Measurements from ENCODE around the gene MED8. TPM values are rescaled to one million over a fixed set of nuclear protein-coding genes. Genes with fewer than 3 reads are reported as not detected.
"Not testable (repeated sequence)": the region's sequence is repeated elsewhere in the genome, so short reads cannot be mapped to it uniquely, and the experiment has no call there.

The MED8 gene
- total and polyA plus RNA-seq, 5 donors from 2014 or later = 18.4 to 51.3 (median 45.9) TPM

DNA sequence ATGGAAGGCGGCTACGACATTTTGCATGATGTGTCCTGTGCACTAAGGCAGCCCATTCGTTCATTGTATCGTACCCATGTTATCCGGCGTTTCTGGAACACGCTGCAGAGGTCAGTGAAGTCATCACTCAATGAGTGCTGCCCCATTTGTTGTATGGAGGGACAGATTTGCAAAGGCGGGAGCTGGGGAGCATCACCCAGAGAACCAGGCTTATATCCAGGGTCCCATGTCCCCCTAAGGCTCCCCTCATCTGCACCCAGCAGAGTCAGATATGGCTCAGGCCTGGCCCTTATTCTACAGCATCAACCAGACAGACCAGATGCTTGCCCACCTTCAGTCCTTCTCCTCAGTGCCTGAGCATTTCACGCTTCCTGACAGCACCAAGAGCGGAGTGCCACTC, 31.3 kb upstream of the MED8 start:
- no peak for DNase-seq
- Mint-ChIP-seq H3K36me3 (peaks cover 29% of the 10 kb centered on the region), H3K27ac (no peak overlapping the region), H3K4me3 (no peak overlapping the region), H3K27me3 (no peaks in the 10 kb centered on the region), H3K4me1 (peaks cover 0 to 2% (median 0%) of the 10 kb centered on the region in 4 donors), H3K9me3 (peaks cover 0 to 1% (median 0%) of the 10 kb centered on the region in 7 donors)
- no peak overlapping the region for H3K27ac ChIP-seq (ENCODE audit: insufficient read depth, low read length, poor library complexity, severe bottlenecking)
- H3K4me3 ChIP-seq (ENCODE audit: low read depth, low read length) = no peak overlapping the region
- no peaks in the 10 kb centered on the region for H3K9me3 ChIP-seq (ENCODE audit: control insufficient read depth in 2 of 2, low read length in 2 of 2)
- no peaks in the 10 kb centered on the region for H3K4me1 ChIP-seq (ENCODE audit: control insufficient read depth, insufficient read depth, low read length, poor library complexity, severe bottlenecking)
- ATAC-seq (ENCODE audit: low read depth in 2 of 2) = no peak
- no peaks in the 10 kb centered on the region for H3K27me3 ChIP-seq (ENCODE audit: control insufficient read depth, insufficient read depth, low read length)
- H3K36me3 ChIP-seq (ENCODE audit: control insufficient read depth, insufficient read depth, low read length) = peaks cover 84% of the 10 kb centered on the region

DNA sequence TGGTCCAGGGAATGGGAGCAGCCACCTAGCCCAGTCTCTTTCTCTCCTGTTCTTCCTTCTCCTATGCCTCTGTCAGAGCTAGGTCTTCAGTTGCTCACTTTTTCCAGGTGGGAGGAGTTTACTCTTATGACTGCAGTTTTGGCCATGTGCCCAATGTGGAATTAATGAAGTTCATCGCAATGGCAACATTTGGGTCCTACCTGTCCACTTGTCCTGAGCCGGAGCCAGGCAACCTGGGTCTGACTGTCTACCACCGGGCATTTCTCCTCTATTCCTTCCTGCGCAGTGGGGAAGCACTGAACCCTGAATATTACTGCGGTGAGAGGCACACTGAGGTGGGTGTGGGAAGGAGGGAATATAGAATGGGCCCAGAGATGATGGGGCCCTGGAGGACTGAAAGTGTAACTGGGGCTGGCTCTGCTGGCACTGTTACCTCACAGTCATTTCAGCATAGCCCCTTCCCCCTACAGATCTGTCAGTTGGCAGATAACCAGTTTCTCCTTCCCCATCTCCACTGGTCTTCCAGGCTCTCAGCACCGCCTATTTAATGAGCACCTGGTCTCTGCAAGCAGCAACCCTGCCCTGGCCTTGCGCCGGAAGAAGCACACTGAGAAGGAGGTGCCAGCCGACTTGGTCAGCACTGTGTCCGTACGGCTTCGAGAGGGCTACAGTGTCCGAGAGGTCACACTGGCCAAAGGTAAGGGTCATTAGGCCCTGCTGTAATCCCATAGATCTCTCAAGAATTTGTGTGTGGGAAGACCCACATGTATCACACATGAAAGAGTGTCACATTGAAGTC, 30.2 kb upstream of the MED8 start:
- Histone ChIP-seq H3K4me3 (ENCODE audit: low read depth, low read length) (no peak overlapping the region), H3K36me3 (ENCODE audit: control insufficient read depth, insufficient read depth, low read length) (peaks cover 79% of the 10 kb centered on the region), H3K27ac (ENCODE audit: insufficient read depth, low read length, poor library complexity, severe bottlenecking) (no peak overlapping the region), H3K4me1 (ENCODE audit: control insufficient read depth, insufficient read depth, low read length, poor library complexity, severe bottlenecking) (no peaks in the 10 kb centered on the region), H3K27me3 (ENCODE audit: control insufficient read depth, insufficient read depth, low read length) (no peaks in the 10 kb centered on the region), H3K9me3 (ENCODE audit: control insufficient read depth in 2 of 2, low read length in 2 of 2) (no peaks in the 10 kb centered on the region)
- Mint-ChIP-seq H3K27me3 (no peaks in the 10 kb centered on the region), H3K9me3 (peaks cover 0 to 1% (median 0%) of the 10 kb centered on the region in 7 donors), H3K4me1 (peaks cover 0 to 4% (median under 1%) of the 10 kb centered on the region in 4 donors), H3K36me3 (peaks cover 32% of the 10 kb centered on the region), H3K4me3 (no peak overlapping the region), H3K27ac (peak overlapping the region in 1 of 3 donors; percentile 39)
- ATAC-seq (ENCODE audit: low read depth in 2 of 2) (no peak), DNase-seq (no peak)

DNA sequence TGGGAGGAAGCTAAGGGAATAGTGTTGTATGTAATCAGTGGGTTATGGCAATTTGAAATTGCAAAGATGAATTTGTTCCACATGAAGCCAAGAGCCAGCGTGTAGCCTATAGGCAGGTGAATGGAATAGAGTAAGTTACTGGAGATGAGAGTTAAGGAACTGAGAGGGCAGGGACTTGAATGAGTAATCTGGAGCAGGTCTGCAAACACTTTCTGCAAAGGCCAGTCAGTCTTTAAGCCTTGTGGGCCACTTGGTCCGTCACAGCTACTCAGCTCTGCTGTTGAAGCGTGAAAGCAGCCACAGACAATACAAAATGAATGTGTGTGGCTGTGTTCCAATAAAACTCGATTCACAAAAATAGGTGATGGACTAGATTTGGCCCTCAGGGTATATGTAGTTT, 29.3 kb upstream of the MED8 start:
- Mint-ChIP-seq H3K4me1 (peaks cover 0 to 6% (median 4%) of the 10 kb centered on the region in 4 donors), H3K27me3 (no peaks in the 10 kb centered on the region), H3K36me3 (peaks cover 36% of the 10 kb centered on the region), H3K27ac (no peak overlapping the region), H3K4me3 (no peak overlapping the region), H3K9me3 (peaks cover 0 to 1% (median 0%) of the 10 kb centered on the region in 7 donors)
- H3K36me3 ChIP-seq (ENCODE audit: control insufficient read depth, insufficient read depth, low read length) = peaks cover 70% of the 10 kb centered on the region
- no peak overlapping the region for H3K27ac ChIP-seq (ENCODE audit: insufficient read depth, low read length, poor library complexity, severe bottlenecking)
- ATAC-seq (ENCODE audit: low read depth in 2 of 2) = no peak
- H3K9me3 ChIP-seq (ENCODE audit: control insufficient read depth in 2 of 2, low read length in 2 of 2) = no peaks in the 10 kb centered on the region
- H3K4me3 ChIP-seq (ENCODE audit: low read depth, low read length) = no peak overlapping the region
- no peaks in the 10 kb centered on the region for H3K4me1 ChIP-seq (ENCODE audit: control insufficient read depth, insufficient read depth, low read length, poor library complexity, severe bottlenecking)
- no peaks in the 10 kb centered on the region for H3K27me3 ChIP-seq (ENCODE audit: control insufficient read depth, insufficient read depth, low read length)
- DNase-seq = no peak

DNA sequence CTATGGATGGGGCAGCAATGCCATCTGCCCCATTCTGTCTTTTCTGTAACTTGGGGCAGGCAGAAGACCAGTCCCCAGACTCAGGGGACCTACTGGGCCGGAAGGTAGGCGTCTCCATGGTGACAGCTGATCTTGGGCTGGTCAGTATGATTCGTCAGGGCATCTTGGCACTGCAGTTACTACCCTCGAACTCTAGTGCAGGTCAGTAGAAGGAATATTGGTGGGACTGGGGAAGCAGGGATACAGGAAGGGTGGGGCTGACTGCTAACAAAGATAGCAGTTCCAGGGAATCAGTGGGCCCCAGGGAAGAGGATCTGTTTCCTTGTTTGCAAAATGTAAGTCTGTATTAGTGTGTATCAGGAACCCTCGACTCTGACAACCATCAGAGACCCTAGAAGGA, 26.3 kb upstream of the MED8 start:
- H3K27ac ChIP-seq (ENCODE audit: insufficient read depth, low read length, poor library complexity, severe bottlenecking) = no peak overlapping the region
- H3K9me3 Mint-ChIP-seq = no peaks in the 10 kb centered on the region
- ATAC-seq (ENCODE audit: low read depth in 2 of 2) (no peak), DNase-seq (no peak)
- H3K27ac Mint-ChIP-seq = no peak overlapping the region
- peaks cover 0 to 6% (median 4%) of the 10 kb centered on the region in 4 donors for H3K4me1 Mint-ChIP-seq
- H3K36me3 Mint-ChIP-seq = peaks cover 26% of the 10 kb centered on the region
- no peaks in the 10 kb centered on the region for H3K4me1 ChIP-seq (ENCODE audit: control insufficient read depth, insufficient read depth, low read length, poor library complexity, severe bottlenecking)
- no peak overlapping the region for H3K4me3 Mint-ChIP-seq
- H3K27me3 ChIP-seq (ENCODE audit: control insufficient read depth, insufficient read depth, low read length) = no peaks in the 10 kb centered on the region
- no peaks in the 10 kb centered on the region for H3K9me3 ChIP-seq (ENCODE audit: control insufficient read depth in 2 of 2, low read length in 2 of 2)
- H3K27me3 Mint-ChIP-seq = no peaks in the 10 kb centered on the region
- H3K36me3 ChIP-seq (ENCODE audit: control insufficient read depth, insufficient read depth, low read length) = peaks cover 55% of the 10 kb centered on the region
- no peak overlapping the region for H3K4me3 ChIP-seq (ENCODE audit: low read depth, low read length)

DNA sequence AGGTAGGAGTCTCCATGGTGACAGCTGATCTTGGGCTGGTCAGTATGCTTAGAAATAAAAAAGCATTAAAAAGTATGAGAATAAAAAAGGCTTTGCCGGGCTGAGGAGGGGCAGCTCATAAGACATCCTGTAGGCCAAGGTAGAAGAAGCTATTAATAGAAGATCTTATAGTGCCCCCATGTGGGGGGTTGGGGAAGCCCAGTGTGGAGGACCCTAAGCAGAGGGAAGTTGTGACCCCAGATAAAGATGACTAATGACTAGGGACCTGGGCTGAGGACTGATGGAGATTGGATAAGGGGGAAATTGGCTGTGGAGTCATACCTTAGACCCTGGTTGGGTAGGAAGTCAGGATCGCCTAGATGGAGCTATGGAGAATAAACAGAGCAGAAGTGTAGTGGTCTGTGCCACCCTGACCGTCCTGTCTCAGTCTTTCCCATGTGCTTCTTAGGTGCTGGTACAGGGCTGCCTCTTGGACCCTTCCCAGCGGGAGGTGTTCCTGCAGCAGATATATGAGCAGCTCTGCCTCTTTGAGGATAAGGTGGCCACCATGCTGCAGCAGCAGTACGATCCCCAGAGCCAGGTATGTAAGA, 25.1 kb upstream of the MED8 start:
- Mint-ChIP-seq H3K4me3 (no peak overlapping the region), H3K9me3 (no peaks in the 10 kb centered on the region), H3K27me3 (no peaks in the 10 kb centered on the region), H3K36me3 (peaks cover 22% of the 10 kb centered on the region), H3K4me1 (peaks cover 3 to 6% (median 4%) of the 10 kb centered on the region in 4 donors), H3K27ac (peak overlapping the region in 1 of 3 donors; percentile 65)
- Histone ChIP-seq H3K36me3 (ENCODE audit: control insufficient read depth, insufficient read depth, low read length) (peaks cover 44% of the 10 kb centered on the region), H3K4me1 (ENCODE audit: control insufficient read depth, insufficient read depth, low read length, poor library complexity, severe bottlenecking) (no peaks in the 10 kb centered on the region), H3K4me3 (ENCODE audit: low read depth, low read length) (no peak overlapping the region), H3K9me3 (ENCODE audit: control insufficient read depth in 2 of 2, low read length in 2 of 2) (no peaks in the 10 kb centered on the region), H3K27me3 (ENCODE audit: control insufficient read depth, insufficient read depth, low read length) (no peaks in the 10 kb centered on the region), H3K27ac (ENCODE audit: insufficient read depth, low read length, poor library complexity, severe bottlenecking) (no peak overlapping the region)
- peak; percentile 48 to 69 (median 68) for DNase-seq
- peak; percentile 90 to 94 for ATAC-seq (ENCODE audit: low read depth in 2 of 2)

DNA sequence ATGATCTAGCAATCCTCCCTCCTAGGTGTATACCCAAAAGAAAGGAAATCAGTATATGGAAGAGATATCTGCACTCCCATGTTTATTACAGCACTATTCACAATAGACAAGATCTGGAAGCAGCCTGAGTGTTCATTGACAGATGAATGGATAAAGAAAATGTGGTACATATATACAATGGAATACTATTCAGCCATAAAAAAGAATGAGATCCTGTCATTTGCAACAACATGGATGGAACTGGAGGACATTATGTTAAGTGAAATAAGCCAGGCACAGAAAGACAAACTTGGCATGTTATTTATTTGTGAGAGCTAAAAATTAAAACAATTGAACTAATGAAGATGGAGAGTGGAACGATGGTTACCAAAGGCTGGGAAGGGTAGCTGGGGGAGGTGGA, 23.8 kb upstream of the MED8 start:
- not testable (repeated sequence) for H3K9me3 Mint-ChIP-seq; ATAC-seq (ENCODE audit: low read depth in 2 of 2); H3K4me3 ChIP-seq (ENCODE audit: low read depth, low read length); H3K27ac ChIP-seq (ENCODE audit: insufficient read depth, low read length, poor library complexity, severe bottlenecking); H3K27me3 Mint-ChIP-seq; H3K27ac Mint-ChIP-seq; H3K4me3 Mint-ChIP-seq; H3K4me1 ChIP-seq (ENCODE audit: control insufficient read depth, insufficient read depth, low read length, poor library complexity, severe bottlenecking); DNase-seq; H3K9me3 ChIP-seq (ENCODE audit: control insufficient read depth in 2 of 2, low read length in 2 of 2); H3K27me3 ChIP-seq (ENCODE audit: control insufficient read depth, insufficient read depth, low read length)
- peaks cover 4 to 11% (median 5%) of the 10 kb centered on the region in 4 donors for H3K4me1 Mint-ChIP-seq
- H3K36me3 Mint-ChIP-seq = peaks cover 30% of the 10 kb centered on the region
- H3K36me3 ChIP-seq (ENCODE audit: control insufficient read depth, insufficient read depth, low read length) = peaks cover 39% of the 10 kb centered on the region

DNA sequence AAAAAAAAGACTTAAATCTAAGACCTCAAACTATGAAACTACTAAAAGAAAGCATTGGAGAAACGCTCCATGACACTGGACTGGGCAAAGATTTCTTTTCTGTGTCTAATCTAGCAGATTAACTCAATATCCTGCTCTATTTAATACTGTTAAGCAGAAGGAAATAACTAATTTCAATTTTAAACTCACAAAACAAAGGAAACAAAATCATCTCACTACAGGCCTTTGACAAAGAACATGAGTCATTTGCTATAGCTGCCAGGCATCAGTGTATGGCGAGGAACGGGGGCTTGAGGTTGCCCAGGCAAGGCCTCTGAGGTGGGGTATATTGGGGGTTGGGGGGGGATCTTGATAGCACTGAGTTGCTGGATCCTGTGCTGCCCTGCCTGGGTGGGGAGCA, 21.0 kb upstream of the MED8 start:
- Histone ChIP-seq H3K27me3 (ENCODE audit: control insufficient read depth, insufficient read depth, low read length) (no peaks in the 10 kb centered on the region), H3K4me3 (ENCODE audit: low read depth, low read length) (no peak overlapping the region), H3K27ac (ENCODE audit: insufficient read depth, low read length, poor library complexity, severe bottlenecking) (no peak overlapping the region), H3K4me1 (ENCODE audit: control insufficient read depth, insufficient read depth, low read length, poor library complexity, severe bottlenecking) (no peaks in the 10 kb centered on the region), H3K36me3 (ENCODE audit: control insufficient read depth, insufficient read depth, low read length) (peaks cover 33% of the 10 kb centered on the region), H3K9me3 (ENCODE audit: control insufficient read depth in 2 of 2, low read length in 2 of 2) (no peaks in the 10 kb centered on the region)
- Mint-ChIP-seq H3K36me3 (peaks cover 43% of the 10 kb centered on the region), H3K9me3 (no peaks in the 10 kb centered on the region), H3K27me3 (no peaks in the 10 kb centered on the region), H3K4me3 (no peak overlapping the region), H3K27ac (no peak overlapping the region), H3K4me1 (peaks cover 4 to 14% (median 10%) of the 10 kb centered on the region in 4 donors)
- no peak for ATAC-seq (ENCODE audit: low read depth in 2 of 2)
- DNase-seq = no peak

DNA sequence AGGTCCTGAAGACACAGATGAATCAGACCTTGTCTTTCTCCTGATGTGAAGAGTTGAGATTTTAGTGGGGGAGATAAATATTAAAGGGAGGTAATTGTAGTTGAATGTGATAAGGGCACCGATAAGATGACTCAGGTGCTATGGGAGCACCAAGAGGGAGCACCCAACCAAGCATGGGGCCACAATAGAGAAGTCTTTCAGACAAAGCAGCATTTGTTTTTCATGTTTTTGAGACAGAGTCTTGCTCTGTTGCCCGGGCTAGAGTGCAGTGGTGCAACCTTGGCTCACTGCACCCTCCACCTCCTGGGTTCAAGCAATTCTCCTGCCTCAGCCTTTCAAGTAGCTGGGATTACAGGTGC, 16.3 kb upstream of the MED8 start:
- Histone ChIP-seq H3K27ac (ENCODE audit: insufficient read depth, low read length, poor library complexity, severe bottlenecking) (no peak overlapping the region), H3K9me3 (ENCODE audit: control insufficient read depth in 2 of 2, low read length in 2 of 2) (no peaks in the 10 kb centered on the region), H3K36me3 (ENCODE audit: control insufficient read depth, insufficient read depth, low read length) (peaks cover 60% of the 10 kb centered on the region), H3K4me3 (ENCODE audit: low read depth, low read length) (no peak overlapping the region), H3K4me1 (ENCODE audit: control insufficient read depth, insufficient read depth, low read length, poor library complexity, severe bottlenecking) (no peaks in the 10 kb centered on the region), H3K27me3 (ENCODE audit: control insufficient read depth, insufficient read depth, low read length) (no peaks in the 10 kb centered on the region)
- no peak overlapping the region for H3K4me3 Mint-ChIP-seq
- H3K27me3 Mint-ChIP-seq = no peaks in the 10 kb centered on the region
- ATAC-seq (ENCODE audit: low read depth in 2 of 2) (no peak), DNase-seq (no peak)
- H3K27ac Mint-ChIP-seq = peak overlapping the region in 1 of 3 donors; percentile 70
- peaks cover 5 to 19% (median 13%) of the 10 kb centered on the region in 4 donors for H3K4me1 Mint-ChIP-seq
- peaks cover 56% of the 10 kb centered on the region for H3K36me3 Mint-ChIP-seq
- H3K9me3 Mint-ChIP-seq = no peaks in the 10 kb centered on the region
